ENCODE measurements around the gene ZNF385B. TPM values are rescaled to one million over a fixed set of nuclear protein-coding genes. Genes with fewer than 3 reads are reported as not detected.

ZNF385B gene
- total RNA-seq, 4 donors from 2014 or later, result 0.51 to 2.9 (median 1.7) TPM

GRCh38 chr2:179571721-179572120 is 289.7 kb downstream of the ZNF385B start:
- TF ChIP-seq CTCF (IDR thresholded peaks at IDR 0.05; ENCODE audit: low read depth), result no peak

GRCh38 chr2:179571252-179571651 is 290.2 kb downstream of the ZNF385B start:
- no peak for TF ChIP-seq CTCF (IDR thresholded peaks at IDR 0.05; ENCODE audit: low read depth)

GRCh38 chr2:179569831-179570233 is 291.6 kb downstream of the ZNF385B start:
- no peak for TF ChIP-seq CTCF (IDR thresholded peaks at IDR 0.05; ENCODE audit: low read depth)

- TF ChIP-seq CTCF (IDR thresholded peaks at IDR 0.05; ENCODE audit: low read depth), result no peak
These were observed 295.6 kb downstream of the ZNF385B start for GRCh38 chr2:179565807-179566206.

- no peak for TF ChIP-seq CTCF (IDR thresholded peaks at IDR 0.05; ENCODE audit: low read depth)
These were observed 299.0 kb downstream of the ZNF385B start for GRCh38 chr2:179562330-179562885.

DNA sequence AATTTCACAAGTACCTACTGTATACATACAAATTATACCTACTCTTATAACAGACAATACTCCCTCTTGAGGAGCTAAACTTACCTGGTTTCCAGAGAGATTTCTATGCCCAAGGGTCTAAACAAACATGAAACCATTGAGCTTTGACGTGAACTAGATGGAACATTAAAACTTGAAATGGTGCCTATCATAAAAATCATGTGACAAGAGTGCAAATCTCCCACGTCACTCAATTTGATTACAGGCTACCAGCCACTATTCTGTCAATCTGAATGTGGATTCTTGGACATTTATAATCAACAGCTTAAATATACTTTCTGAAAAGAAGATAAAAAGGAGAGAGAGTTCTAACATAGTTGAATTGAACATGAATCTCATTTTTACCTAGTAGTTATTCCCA is 299.7 kb downstream of the ZNF385B start:
- TF ChIP-seq CTCF (IDR thresholded peaks at IDR 0.05; ENCODE audit: low read depth), result no peak

GRCh38 chr2:179560257-179560735 is 301.1 kb downstream of the ZNF385B start:
- TF ChIP-seq CTCF (IDR thresholded peaks at IDR 0.05; ENCODE audit: low read depth), result no peak
